Measurements from ENCODE around the gene RPS23.

The RPS23 gene

GRCh38 chr5:82319651-82320376 lies 41.7 kb upstream of the RPS23 start:
- no peak for TF ChIP-seq CTCF (IDR thresholded peaks at IDR 0.05; ENCODE audit: insufficient read depth, low read length, poor library complexity, severe bottlenecking)
- Histone ChIP-seq H3K4me3 (replicated peaks; ENCODE audit: low read depth, low read length) (no peak overlapping the region), H3K27me3 (replicated peaks; ENCODE audit: control insufficient read depth, insufficient read depth, low read length) (no peaks in the 10 kb centered on the region), H3K36me3 (ENCODE audit: control insufficient read depth, insufficient read depth, low read length) (no peaks in the 10 kb centered on the region)
- no peak for DNase-seq (ENCODE audit: extremely low read depth, insufficient read length)

GRCh38 chr5:82319192-82319591 lies 41.0 kb upstream of the RPS23 start:
- no peak for TF ChIP-seq CTCF (IDR thresholded peaks at IDR 0.05; ENCODE audit: insufficient read depth, low read length, poor library complexity, severe bottlenecking)
- Histone ChIP-seq H3K36me3 (ENCODE audit: control insufficient read depth, insufficient read depth, low read length) (no peaks in the 10 kb centered on the region), H3K27me3 (replicated peaks; ENCODE audit: control insufficient read depth, insufficient read depth, low read length) (no peaks in the 10 kb centered on the region), H3K4me3 (replicated peaks; ENCODE audit: low read depth, low read length) (no peak overlapping the region)
- DNase-seq (ENCODE audit: extremely low read depth, insufficient read length), result no peak

- Histone ChIP-seq H3K36me3 (ENCODE audit: control insufficient read depth, insufficient read depth, low read length) (no peaks in the 10 kb centered on the region), H3K27me3 (replicated peaks; ENCODE audit: control insufficient read depth, insufficient read depth, low read length) (no peaks in the 10 kb centered on the region), H3K4me3 (replicated peaks; ENCODE audit: low read depth, low read length) (no peak overlapping the region)
- TF ChIP-seq CTCF (IDR thresholded peaks at IDR 0.05; ENCODE audit: insufficient read depth, low read length, poor library complexity, severe bottlenecking), result no peak
- no peak for DNase-seq (ENCODE audit: extremely low read depth, insufficient read length)
Measured at GRCh38 chr5:82314964-82315758, 37.0 kb upstream of the RPS23 start.

GRCh38 chr5:82313016-82313415 lies 34.9 kb upstream of the RPS23 start:
- Histone ChIP-seq H3K4me3 (replicated peaks; ENCODE audit: low read depth, low read length) (no peak overlapping the region), H3K36me3 (ENCODE audit: control insufficient read depth, insufficient read depth, low read length) (no peaks in the 10 kb centered on the region), H3K27me3 (replicated peaks; ENCODE audit: control insufficient read depth, insufficient read depth, low read length) (no peaks in the 10 kb centered on the region)
- no peak for DNase-seq (ENCODE audit: extremely low read depth, insufficient read length)
- no peak for TF ChIP-seq CTCF (IDR thresholded peaks at IDR 0.05; ENCODE audit: insufficient read depth, low read length, poor library complexity, severe bottlenecking)

GRCh38 chr5:82312373-82312856 lies 34.3 kb upstream of the RPS23 start:
- no peaks in the 10 kb centered on the region for H3K36me3 ChIP-seq (ENCODE audit: control insufficient read depth, insufficient read depth, low read length)
- no peaks in the 10 kb centered on the region for H3K27me3 ChIP-seq (replicated peaks; ENCODE audit: control insufficient read depth, insufficient read depth, low read length)
- H3K4me3 ChIP-seq (replicated peaks; ENCODE audit: low read depth, low read length), result no peak overlapping the region
- TF ChIP-seq CTCF (IDR thresholded peaks at IDR 0.05; ENCODE audit: insufficient read depth, low read length, poor library complexity, severe bottlenecking), result peak; percentile 68
- no peak for DNase-seq (ENCODE audit: extremely low read depth, insufficient read length)

Data from GM06990 (cell line).